HG03432 (cell line): ENCODE results near the gene FAM13A.

Source experiments
- ATAC-seq: cut with Tn5 transposase; IDR thresholded peaks from one replicate; pipeline ENCODE4 v1.9.1; 2021; ENCODE audit warnings: mild to moderate bottlenecking, moderate library complexity; ENCODE audit not compliant: unreplicated experiment

Gene FAM13A

DNA sequence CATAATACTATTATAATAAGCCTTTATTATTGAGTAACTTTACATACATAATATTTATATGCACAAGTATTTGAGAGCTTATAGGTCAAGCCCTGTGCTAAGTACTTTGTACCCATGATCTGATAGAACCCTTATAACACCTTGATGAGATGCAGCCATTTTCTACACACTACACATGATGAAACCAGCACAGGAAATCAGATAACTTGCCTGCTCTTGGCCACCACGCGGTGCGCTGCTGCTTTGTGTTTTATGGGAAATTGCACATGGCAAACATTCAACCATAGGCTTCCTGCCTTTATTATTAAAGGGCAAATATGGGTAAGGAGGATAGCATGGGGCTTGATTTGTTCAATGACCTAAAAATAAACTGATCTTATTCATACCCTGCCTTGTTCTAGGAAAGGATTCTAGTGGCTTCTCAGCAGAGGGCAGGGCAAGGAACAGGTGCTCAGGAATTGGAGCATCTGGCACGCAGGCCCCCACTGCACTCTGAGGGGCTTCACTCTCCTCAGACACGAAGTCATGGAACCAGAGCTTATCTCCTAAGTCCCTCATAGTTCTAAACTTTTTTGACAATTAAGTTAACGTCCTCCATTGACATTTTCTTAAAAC is 327.7 kb downstream of the FAM13A start:
- ATAC-seq = no peak

DNA sequence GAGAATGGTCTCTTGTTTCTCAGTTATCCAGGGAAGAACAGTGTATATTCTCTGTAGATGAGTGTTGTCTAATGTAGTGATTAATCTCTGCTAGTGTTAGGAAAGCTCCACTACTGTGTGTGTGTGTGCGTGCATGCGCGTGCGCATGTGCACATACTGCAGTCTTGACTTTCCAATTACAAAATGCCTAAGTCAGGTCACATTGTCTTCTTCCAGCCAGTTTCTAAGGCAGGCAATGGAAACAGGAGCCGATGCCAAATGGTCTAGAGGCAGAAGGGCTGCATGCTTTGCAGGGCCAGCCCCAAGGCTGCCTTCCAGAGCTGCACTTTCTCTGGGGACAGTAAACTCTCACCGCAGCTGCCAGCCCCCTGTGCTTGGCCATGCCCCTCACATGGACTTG is 328.8 kb downstream of the FAM13A start:
- no peak for ATAC-seq

DNA sequence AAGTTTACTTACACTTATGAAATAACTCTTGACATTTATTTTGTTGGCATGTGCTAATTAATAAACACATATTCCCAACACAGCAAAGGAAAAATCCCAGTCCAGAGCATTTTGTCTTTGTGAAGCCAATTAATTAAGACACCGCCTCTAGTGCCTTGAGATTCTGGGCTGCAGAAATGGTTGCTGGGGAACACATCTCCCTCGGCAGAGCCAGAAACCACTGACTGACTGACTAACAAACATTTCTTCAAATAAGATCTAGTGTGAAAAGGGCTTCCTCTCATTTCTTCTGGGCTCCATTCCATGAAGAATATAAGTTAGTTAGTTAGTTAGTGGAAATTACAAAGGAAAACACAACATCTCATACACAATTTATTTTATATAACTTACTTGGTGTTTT is 331.0 kb downstream of the FAM13A start:
- no peak for ATAC-seq

DNA sequence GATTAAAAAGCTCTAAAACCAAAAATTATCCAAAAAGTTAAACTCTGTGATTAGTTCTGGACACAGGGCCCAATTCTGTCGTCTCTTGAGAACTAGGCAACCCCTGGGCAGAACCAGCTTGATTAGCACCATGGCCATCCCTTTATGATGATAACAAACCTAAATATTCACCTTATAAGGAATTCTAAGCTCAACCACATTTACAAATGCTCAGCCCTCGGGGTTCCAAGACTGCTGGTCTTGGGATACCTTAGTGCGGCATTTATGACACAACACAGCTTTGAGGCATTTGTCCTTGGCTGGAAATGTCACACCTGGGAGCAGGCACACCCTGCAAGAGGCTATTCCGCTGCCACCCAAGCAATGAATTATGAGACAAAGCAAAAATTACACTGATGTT is 331.8 kb downstream of the FAM13A start:
- ATAC-seq = no peak

DNA sequence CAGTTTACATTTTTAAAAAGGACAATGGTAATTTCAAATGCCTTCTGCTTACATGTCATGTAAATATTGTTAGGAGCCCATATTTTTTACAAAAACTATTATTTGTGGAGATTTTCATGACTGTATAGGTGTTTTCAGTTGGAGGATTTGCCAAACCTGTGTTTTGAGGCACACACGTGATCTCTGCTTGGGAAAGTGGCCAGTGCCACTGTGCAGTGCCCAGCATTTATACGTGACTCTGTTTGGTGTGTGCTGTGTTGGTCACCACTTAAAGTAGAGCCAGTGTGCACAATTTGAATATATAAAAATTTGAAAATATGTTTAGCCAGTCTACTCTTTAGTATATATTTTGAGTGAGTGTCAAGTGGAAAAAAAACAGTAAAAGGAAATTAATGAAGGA is 332.6 kb downstream of the FAM13A start:
- ATAC-seq = no peak

DNA sequence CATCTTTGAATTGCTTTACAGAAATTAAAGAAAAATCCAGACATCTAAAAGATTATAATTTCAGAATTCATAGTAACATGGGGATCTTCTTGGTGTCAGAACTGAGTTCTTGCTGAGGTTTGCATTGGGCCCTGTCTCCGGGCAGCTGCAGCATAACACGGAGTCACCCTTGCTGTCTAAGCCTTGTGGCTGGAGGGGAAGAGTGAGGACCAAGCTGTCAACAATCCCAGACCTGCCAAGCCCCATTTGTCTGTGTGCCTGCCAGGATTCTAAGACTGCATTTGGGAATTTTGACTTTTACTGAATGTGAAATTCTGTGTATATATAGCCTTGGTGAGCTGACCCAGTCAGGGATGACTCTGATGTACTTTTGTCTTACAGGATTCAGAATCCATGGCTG is 334.2 kb downstream of the FAM13A start:
- ATAC-seq = no peak

DNA sequence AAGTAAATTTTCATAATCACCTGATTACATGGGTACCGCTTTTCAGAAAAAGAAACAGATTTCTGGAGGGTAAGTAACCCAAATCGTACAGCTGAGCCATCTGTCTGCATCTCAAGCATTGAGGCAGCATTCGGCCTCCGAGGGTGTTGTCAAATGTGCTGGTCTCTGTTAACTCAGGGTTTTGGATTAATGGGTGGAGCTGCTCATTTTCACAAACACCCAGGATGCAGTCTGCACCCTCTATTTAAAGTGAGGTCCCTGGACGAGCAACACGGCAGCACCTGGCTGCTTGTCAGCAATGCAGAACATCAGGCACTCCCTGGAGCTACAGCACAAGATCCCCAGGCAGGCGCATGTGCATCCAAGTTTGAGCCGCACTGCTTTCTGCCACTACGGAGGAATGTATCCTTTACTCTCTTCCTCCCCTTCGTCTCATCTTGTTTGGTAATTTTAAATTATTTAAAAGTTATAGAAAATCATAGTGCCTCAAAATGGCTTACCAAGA is 334.7 kb downstream of the FAM13A start:
- ATAC-seq = no peak

DNA sequence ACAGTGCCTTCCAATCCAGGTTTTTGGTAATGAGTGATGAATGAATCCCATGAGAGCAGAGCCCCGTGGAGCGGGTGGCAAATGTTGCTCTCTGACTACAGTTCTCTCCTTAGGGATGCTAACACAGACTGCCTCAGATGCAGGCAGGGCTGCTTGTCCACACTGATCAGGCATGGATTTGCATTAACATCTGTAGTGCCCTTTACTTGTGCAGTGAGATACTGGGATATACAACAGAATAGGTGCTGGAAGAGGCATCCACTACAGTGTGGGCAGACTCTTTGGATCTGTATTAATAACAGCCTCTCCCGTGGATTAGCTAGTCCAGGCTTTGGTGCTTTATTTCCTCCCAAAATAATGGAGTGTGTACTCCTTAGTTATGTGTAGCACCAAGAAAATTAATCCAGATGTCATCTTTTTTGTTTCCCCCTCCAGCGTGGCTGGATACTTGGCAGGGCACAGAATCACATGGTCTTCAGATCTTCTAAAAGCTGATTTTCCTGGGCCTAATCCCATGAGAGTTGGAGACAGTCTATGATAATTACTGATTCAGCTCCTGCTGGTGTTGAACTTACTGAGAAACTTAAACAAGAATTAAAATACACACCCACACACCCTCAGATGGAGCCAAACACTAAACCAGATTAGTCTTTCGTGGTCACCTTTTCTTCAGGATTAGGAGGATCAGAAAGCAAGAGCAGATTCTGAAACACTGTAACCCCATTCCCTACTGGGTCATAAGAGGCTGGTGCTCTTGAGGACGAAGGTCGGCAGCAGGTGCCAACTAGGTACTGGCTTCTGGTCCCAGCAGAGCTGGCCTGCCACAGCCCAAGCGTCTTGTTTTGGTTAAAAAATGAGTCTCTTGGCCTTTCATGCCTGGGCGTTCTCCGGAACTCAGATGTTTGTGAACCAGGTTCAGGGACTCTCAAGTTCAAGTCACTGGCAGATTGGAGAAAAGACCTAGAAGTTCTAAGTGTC is 336.2 kb downstream of the FAM13A start:
- no peak for ATAC-seq

DNA sequence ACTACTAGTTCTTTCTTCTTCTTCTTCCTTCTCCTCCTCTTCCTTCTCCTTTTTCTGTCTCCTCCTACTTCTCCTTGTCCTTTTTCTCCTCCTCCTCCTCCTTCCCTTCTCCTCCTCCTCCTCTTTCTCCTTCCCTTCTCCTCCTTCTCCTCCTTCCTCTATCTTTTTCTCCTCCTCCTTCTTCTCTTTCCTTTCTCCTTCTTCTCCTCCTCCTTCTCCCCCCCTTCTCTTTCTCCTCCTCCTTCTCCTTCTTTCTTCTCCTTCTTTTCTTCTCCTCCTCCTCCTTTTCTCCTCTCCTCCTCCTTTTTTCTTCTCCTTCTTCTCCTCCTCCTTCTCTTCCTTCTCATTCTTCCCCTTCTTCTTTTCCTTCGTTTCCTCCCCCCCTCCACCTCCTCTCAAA is 337.6 kb downstream of the FAM13A start:
- no peak for ATAC-seq

DNA sequence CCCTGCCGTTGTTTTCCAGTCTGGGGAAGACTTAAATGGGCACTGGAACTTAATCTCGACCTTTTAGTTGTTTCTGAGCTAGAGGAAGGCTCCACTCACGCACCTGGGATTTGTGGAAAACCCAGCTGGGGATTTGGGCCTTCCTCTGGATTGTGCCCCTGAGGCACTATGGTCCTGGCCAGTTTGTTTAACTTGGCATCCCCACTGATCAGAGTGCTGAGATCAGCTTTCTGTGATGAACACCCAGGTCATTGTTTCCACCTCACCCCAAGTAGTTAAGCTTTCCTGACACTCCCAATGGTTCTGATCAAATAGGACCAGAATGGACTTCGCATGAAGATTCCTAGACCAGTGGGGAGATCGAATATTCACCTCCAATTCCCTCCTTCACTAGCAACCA is 338.9 kb downstream of the FAM13A start:
- ATAC-seq = no peak

DNA sequence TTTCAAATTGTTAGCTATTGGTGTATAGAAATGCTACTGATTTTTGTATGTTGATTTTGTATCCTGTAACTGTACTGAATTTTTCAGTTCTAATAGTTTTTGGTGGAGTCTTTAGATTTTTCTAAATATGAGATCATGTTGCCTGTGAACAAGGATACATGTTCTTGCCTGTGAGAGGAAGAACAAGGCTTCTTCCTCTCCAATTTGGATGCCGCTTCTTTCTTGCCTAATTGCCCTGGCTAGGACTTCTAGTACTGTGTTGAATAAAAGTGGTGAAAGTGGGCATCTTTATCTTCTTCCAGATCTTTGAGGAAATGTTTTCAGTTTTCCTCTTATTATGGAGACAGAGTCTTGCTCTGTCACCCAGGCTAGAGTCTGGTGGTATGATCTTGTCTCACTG is 343.2 kb downstream of the FAM13A start:
- no peak for ATAC-seq

DNA sequence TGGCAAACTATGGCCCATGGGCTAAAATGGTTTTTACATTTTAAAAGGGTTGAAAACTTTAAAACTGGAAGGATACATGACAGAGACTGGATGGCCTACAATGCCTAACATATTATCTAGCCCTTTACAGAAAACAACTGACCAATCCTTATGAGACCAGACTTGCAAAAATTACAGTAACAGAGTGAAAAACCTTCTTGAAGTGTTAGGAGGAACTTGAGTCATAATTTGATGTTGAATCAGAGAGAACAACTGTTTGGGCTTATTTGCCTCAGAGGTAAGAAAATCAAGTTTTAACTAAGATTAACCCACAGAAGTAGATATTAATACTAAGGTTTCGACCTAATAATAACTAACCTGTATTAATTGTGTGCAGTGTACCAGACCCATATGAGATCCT is 347.0 kb downstream of the FAM13A start:
- ATAC-seq = no peak

DNA sequence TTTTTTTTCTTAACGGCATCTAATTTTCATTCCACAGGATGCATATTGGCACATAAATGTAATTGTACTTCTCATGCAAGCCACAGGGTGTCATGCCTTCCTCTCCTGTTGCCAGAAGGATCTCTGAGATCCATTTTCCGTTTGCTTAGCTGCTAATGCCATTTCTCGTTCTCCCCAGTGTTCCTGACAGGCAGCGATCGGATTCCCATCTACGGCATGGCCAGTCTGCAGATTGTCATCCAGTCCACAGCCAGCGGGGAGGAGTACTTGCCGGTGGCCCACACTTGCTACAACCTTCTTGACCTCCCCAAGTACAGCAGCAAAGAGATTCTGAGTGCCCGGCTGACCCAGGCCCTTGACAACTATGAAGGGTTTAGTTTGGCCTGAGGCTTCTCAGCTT is 350.4 kb downstream of the FAM13A start:
- ATAC-seq = no peak

DNA sequence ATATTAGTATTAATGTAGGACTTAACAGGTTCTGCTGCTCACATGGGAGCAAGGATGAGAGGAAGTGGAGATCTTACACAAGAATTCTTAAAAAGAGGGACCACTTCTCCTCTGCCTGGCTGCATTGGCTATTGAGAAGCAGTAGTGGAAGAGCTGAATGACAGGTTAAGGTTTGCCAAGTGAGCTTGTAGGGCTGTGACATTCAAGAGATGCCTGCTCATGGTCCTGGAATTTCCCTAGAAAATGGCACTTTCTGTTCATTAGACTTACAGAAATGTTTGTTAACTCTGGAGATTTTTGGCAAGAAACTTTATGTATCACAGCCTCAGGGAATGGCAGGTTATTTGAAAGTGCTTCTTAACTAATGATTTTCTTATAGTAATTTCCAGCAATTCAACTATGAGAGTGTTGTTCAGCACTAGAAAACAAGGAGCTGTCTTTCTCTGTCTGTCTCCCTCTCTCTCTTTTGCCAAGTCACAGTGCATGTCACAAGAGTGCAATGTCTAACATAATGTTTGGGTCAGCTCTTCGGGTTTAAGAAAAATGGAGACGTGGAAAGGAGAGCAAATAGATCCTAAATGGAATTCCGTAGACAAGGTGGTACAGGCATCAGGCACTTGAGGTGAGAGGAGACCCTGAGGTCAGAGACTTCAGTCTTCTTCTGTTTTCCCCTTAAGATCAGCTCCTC is 351.0 kb downstream of the FAM13A start:
- no peak for ATAC-seq

DNA sequence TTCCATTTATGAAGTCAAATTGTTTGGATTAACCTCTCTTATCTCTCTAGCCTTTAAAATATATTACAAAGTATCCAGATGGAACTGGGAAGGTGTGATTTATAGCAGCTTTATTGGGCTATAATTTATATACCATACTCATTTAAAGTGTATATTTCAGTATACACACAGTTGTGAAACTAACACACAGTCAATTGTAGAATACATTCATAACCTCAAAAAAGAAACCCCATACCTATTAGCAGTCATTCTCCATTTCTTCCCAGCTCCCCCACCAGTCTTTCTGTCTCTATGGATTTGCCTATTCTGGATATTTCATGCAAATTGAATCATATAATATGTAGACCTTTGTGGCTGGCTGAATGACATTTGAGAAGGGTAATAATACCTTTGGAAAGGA is 351.8 kb downstream of the FAM13A start:
- ATAC-seq = no peak

DNA sequence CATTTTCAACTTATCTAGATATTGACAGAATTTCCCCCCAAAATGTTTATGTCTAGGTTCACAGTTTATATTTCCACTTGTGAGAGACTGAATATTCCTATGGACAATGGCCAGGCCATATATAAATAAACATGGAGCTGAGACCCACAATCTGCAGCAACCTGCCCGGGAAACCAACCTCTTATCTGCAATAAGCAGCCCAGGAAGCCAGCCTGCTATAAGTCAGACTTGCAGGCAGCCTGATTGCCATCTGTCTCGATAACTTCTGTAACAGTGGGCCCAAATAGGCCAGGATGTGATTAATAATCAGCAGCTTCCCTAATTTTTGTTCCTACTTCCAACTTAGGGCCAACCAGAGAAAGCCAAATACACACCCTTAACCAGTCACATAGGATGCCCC is 354.2 kb downstream of the FAM13A start:
- no peak for ATAC-seq

DNA sequence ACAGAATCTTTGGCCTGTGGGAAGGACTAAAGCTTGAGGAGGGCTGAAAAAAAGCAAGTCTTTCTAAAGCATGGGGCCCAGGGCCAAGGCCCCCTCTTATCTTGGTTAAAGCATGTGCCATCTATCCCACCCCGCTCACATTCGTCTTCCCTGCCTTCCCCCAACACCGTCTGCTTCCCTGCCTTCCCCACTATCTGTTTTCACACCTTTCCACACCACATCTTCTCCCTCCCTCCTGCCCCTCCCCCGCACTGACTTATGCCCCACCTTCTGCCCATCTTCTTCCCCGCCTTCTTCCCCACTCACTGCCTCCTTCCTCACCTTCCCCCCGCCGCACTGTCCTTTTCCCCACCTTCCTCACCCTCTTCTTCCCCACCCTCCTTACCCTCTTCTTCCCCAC is 358.5 kb downstream of the FAM13A start:
- no peak for ATAC-seq

DNA sequence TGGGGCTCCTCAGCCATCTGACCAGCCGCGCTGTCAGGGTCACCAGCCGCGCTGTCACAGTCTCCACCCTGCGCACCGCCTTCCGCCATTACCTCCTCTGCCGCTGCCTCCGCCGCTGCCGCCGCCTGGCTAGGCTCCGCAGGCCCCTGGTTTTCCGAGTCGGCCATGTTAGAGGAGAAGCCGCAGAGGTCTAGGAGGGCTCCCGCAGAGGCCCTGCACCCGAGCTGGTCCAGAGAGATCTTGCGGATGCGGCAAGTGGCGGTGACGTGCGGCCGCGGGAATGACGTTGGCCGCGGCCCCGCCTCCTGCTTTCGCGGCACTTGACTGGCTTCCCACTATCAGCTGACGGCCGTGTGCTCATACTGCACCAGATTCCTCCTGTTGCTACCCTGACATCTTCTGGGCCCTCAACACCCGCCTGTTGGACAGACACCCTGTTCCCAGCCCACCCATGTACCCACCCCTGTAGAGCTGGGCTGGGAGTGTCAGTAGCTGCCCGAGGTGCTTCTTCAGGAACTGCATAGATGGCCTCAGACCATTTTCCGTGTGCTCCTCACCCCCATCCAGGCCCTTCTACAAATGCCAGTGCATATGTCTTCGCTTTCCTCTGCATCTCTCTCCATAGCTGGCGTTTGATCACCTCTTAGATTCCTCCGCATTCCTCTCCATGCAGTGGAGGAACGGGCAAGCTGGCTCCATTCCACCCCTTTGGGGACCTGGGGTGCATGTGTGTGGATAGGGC is 359.2 kb downstream of the FAM13A start, which contains the start of gene NAP1L5:
Gene NAP1L5 (minus strand): TSS at position 242 of the 742 bp plus-strand sequence. CDS start 75 bp downstream, at position 167.
- ATAC-seq = peak; percentile 98

DNA sequence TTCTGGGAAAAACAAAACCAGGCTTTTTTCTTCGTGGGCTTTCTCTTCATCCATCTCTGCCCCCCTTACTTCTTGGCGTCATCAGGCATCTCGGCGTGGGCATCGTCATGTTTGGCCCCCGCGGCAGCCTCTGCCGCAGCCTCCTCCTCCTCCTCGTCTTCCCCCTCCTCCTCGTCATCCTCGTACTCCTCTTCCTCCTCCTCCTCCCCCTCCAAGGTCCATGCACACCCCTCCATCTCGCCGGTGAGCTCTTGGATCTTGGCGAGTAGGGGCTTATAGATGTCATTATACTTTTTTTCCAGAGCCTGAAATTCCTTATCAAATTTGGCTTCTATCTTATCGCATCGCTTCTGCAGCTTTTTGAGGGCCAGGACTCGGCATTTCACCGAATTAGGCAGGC is 359.8 kb downstream of the FAM13A start:
- peak; percentile 33 for ATAC-seq

DNA sequence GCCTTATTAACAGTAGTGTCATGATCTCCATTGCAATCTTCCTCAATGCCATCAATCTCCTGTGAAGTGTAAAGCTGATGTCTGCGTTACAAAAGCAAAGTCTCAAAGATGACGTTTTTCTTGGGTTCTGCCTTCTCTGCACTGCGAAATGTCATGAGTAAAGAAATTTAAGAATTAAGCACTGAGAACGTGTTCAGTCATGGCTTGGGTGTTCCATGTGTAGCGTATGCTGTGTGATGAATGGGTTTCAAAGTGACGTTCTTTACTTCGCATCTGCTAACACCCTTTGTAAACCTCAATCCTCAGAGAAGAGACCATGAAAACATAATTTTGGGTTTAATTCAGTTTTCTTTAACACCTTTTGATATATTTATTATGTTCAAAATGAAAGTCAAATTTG is 360.4 kb downstream of the FAM13A start:
- no peak for ATAC-seq

DNA sequence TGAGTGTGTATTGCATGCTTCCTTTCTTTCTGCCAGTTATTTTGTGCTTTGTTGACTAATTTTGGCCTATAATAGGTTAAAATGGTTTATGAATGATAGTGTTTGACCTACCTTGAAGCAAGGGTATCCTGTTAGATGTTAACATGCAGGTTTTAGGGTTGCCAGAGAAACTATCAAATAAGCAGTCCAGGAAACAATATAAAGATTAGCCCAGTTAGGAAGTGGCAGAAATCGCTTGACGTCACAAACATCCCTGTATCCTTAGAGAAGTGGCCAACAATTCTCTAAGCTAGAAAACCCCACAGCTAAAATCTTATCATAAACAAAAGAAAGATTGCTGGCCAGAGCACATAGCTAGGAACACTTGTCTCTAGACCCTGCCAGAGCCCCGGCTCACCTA is 363.2 kb downstream of the FAM13A start:
- no peak for ATAC-seq
